Smooth muscle cell (in vitro differentiated cells): ENCODE results near the gene NDE1. TPM values are rescaled to one million over a fixed set of nuclear protein-coding genes. Genes with fewer than 3 reads are reported as not detected.

Experiments
- DNase-seq: peaks from one replicate; lab custom pipeline; 2025; ENCODE audit not compliant: unreplicated experiment; lab: John Stamatoyannopoulos, UW
- H2AFZ ChIP-seq: fragments of 200-600 bp; sonication (generic); 2 replicates; pipeline ENCODE4 v1.6.0; 2016; ENCODE audit warnings: antibody characterized with exemption, low read depth, mild to moderate bottlenecking
- H3F3A ChIP-seq: fragments of 200-600 bp; sonication (generic); 2 replicates; pipeline ENCODE4 v1.6.0; 2017; ENCODE audit warnings: antibody characterized with exemption, low read depth
- H3K27ac ChIP-seq: fragments of 200-600 bp; sonication (generic); 2 replicates; pipeline ENCODE4 v1.5.1; 2016; ENCODE audit warnings: low read depth, mild to moderate bottlenecking
- H3K27me3 ChIP-seq: fragments of 200-600 bp; sonication (generic); 2 replicates; pipeline ENCODE4 v1.6.1; 2016; ENCODE audit warnings: low read depth, mild to moderate bottlenecking
- H3K36me3 ChIP-seq: fragments of 200-600 bp; sonication (generic); 2 replicates; pipeline ENCODE4 v1.5.1; 2016; ENCODE audit warnings: low read depth
- H3K4me1 ChIP-seq: fragments of 200-600 bp; sonication (generic); 2 replicates; pipeline ENCODE4 v1.5.1; 2016; ENCODE audit warnings: low read depth
- H3K4me2 ChIP-seq: fragments of 200-600 bp; sonication (generic); 2 replicates; pipeline ENCODE4 v1.6.0; 2016; ENCODE audit warnings: mild to moderate bottlenecking
- H3K4me3 ChIP-seq: fragments of 200-600 bp; sonication (generic); 2 replicates; pipeline ENCODE4 v1.5.1; 2016; ENCODE audit warnings: mild to moderate bottlenecking
- H3K79me2 ChIP-seq: fragments of 200-600 bp; sonication (generic); 2 replicates; pipeline ENCODE4 v1.6.0; 2016; ENCODE audit warnings: low read depth, mild to moderate bottlenecking
- H3K9ac ChIP-seq: fragments of 200-600 bp; sonication (generic); 2 replicates; pipeline ENCODE4 v1.6.0; 2016; ENCODE audit warnings: low read depth
- H3K9me3 ChIP-seq: fragments of 200-600 bp; sonication (generic); replicated peaks from 2 replicates; pipeline ENCODE4 v1.5.1; 2016; ENCODE audit warnings: low read depth
- H4K20me1 ChIP-seq: fragments of 200-600 bp; sonication (generic); 2 replicates; pipeline ENCODE4 v1.6.0; 2016; ENCODE audit warnings: low read depth
- WGBS: methylation state at CpG from one replicate; pipeline ENCODE4 v1.1.7; 2016; ENCODE audit warnings: low lambda C conversion rate; 5-methylcytosine and 5-hydroxymethylcytosine counted together
- polyA plus RNA-seq: library from polyadenylated mRNA; unstranded; fragments of >200 nt; fragmentation: Nextera tagmentation; extraction: Ambion mirVana; gene quantifications from 2 replicates; pipeline ENCODE4 v1.2.1, GENCODE V29; 2016
- total RNA-seq: library from RNA; depleted of rRNA; stranded (reverse); fragments of >200 nt; gene quantifications from 2 replicates; pipeline ENCODE4 v1.2.3, GENCODE V29; 2014
- TF ChIP-seq, protein P1 (sequence below): fragments of 200-600 bp; sonication (generic); IDR thresholded peaks from 2 replicates; pipeline ENCODE4 v1.5.1; 2017; ENCODE audit warnings: borderline replicate concordance, mild to moderate bottlenecking, antibody characterized with exemption; ENCODE audit not compliant: insufficient read depth, poor library complexity, severe bottlenecking

Gene NDE1
- total and polyA plus RNA-seq, 2 experiments from 2014 or later, result 12.2 to 17.9 TPM

DNA sequence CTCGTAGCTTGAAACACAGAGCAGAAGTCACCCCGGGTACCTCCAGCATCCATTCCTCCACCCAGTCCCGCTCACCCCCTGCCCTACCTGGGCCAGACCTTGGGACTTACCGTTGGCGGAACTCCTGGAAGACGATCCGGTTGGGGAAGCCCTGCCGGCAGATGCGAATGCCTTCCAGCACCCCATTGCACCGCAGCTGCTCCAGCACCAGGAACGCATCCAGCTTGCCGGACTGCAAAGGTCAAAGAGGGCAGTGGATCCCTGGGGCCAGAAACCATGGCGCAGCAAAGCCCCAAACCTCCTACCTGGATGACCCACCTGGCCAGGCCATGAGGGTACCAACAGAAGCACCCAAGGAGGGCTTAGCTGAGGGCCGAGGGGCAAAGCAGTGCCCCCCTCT lies 97.9 kb downstream of the NDE1 start:
- H3K9me3 ChIP-seq, result no peaks in the 10 kb centered on the region
- no peak for DNase-seq
- no peaks in the 10 kb centered on the region for H4K20me1 ChIP-seq
- no peaks in the 10 kb centered on the region for H3K4me1 ChIP-seq
- 97% methylated on average over 14 of the region's 14 CpGs for WGBS
- no peak overlapping the region for H3K4me3 ChIP-seq
- no peak overlapping the region for H3K9ac ChIP-seq
- H3K79me2 ChIP-seq, result no peaks in the 10 kb centered on the region
- TF ChIP-seq, protein P1, sequence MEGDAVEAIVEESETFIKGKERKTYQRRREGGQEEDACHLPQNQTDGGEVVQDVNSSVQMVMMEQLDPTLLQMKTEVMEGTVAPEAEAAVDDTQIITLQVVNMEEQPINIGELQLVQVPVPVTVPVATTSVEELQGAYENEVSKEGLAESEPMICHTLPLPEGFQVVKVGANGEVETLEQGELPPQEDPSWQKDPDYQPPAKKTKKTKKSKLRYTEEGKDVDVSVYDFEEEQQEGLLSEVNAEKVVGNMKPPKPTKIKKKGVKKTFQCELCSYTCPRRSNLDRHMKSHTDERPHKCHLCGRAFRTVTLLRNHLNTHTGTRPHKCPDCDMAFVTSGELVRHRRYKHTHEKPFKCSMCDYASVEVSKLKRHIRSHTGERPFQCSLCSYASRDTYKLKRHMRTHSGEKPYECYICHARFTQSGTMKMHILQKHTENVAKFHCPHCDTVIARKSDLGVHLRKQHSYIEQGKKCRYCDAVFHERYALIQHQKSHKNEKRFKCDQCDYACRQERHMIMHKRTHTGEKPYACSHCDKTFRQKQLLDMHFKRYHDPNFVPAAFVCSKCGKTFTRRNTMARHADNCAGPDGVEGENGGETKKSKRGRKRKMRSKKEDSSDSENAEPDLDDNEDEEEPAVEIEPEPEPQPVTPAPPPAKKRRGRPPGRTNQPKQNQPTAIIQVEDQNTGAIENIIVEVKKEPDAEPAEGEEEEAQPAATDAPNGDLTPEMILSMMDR, result no peak
- no peak overlapping the region for H2AFZ ChIP-seq
- H3K27me3 ChIP-seq, result no peaks in the 10 kb centered on the region
- no peaks in the 10 kb centered on the region for H3K36me3 ChIP-seq
- H3K4me2 ChIP-seq, result no peak overlapping the region
- no peak overlapping the region for H3K27ac ChIP-seq
- no peaks in the 10 kb centered on the region for H3F3A ChIP-seq

DNA sequence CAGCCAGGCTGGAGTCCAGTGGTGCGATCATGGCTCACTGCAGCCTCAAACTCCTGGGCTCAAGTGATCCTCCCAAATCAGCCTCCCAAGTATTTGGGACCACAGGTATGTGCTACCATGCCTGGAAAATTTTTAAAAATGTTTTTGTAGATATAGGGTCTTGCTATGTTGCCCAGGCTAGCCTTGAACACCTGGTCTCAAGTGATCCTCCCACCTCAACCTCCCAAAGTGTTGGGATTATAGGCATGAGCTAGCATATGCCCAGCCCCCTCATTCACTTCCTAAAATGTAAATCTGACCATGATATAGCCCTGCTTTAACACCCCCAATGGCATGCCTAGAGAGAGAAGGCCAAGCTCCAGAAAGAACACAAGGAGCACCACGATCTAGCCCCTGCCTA lies 98.6 kb downstream of the NDE1 start:
- H3K4me3 ChIP-seq, result no peak overlapping the region
- H3K9me3 ChIP-seq, result no peaks in the 10 kb centered on the region
- H2AFZ ChIP-seq, result no peak overlapping the region
- TF ChIP-seq, protein P1, result no peak
- H4K20me1 ChIP-seq, result no peaks in the 10 kb centered on the region
- no peaks in the 10 kb centered on the region for H3F3A ChIP-seq
- no peaks in the 10 kb centered on the region for H3K79me2 ChIP-seq
- H3K4me2 ChIP-seq, result no peak overlapping the region
- H3K4me1 ChIP-seq, result no peaks in the 10 kb centered on the region
- H3K9ac ChIP-seq, result no peak overlapping the region
- WGBS, result 87% methylated on average over 2 of the region's 2 CpGs
- H3K27ac ChIP-seq, result no peak overlapping the region
- DNase-seq, result no peak
- no peaks in the 10 kb centered on the region for H3K36me3 ChIP-seq
- H3K27me3 ChIP-seq, result no peaks in the 10 kb centered on the region

DNA sequence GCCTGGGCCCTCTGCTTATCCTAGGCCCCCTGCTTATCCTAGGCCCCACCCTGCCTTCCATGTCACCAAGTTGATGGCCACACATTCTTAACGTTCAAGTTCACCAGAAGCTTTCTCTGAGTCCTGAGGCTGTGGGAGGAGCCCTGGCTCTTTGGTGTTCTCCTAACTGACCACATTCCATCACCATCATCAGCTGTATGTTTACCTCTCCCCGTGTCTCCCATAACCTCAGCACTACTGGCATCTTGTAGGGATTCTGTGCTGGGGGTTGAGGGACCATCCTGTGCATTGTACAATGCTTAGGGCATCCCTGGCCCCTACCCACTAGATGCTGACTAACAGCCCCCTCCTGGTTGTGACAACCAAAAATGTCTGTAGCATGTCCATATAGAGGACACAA lies 99.3 kb downstream of the NDE1 start:
- 50% methylated on average over 2 of the region's 2 CpGs for WGBS

DNA sequence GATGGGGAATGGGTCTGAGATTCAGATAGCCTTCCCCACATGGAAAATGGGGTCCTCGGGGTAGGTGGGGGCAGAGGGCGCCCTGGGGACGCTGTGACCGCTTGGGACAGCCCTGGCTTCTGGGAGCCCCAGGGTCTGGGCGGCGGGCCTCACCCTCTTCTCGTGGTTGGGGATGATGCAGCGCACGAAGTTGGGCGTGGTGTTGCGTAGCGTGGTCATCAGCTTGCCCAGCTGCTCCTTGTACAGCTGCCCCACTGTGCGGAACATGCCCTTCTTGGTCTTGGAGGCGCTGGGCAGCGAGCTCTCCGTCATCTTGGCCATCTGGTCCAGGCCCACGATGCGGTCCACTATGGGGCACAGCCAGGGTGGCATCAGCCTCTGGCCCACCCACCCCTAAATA lies 99.9 kb downstream of the NDE1 start:
- Histone ChIP-seq H3K79me2 (no peaks in the 10 kb centered on the region), H3K4me2 (no peak overlapping the region), H2AFZ (no peak overlapping the region), H3K36me3 (no peaks in the 10 kb centered on the region), H3K27ac (no peak overlapping the region), H3K4me1 (no peaks in the 10 kb centered on the region), H3K9me3 (no peaks in the 10 kb centered on the region), H3K4me3 (no peak overlapping the region), H3F3A (no peaks in the 10 kb centered on the region), H4K20me1 (no peaks in the 10 kb centered on the region), H3K27me3 (no peaks in the 10 kb centered on the region), H3K9ac (no peak overlapping the region)
- 91% methylated on average over 18 of the region's 18 CpGs for WGBS
- DNase-seq, result no peak
- TF ChIP-seq, protein P1, result no peak

More for the DNA sequence above, 99.3 kb downstream of the NDE1 start:
- Histone ChIP-seq H3K4me2 (no peak overlapping the region), H2AFZ (no peak overlapping the region), H3K79me2 (no peaks in the 10 kb centered on the region), H3K4me1 (no peaks in the 10 kb centered on the region), H3K27ac (no peak overlapping the region), H3K4me3 (no peak overlapping the region), H3K27me3 (no peaks in the 10 kb centered on the region), H3K36me3 (no peaks in the 10 kb centered on the region), H3K9me3 (no peaks in the 10 kb centered on the region), H4K20me1 (no peaks in the 10 kb centered on the region), H3K9ac (no peak overlapping the region), H3F3A (no peaks in the 10 kb centered on the region)
- no peak for DNase-seq
- TF ChIP-seq, protein P1, result no peak
